ENCODE data around the gene CADM1. TPM values are rescaled to one million over a fixed set of nuclear protein-coding genes. Genes with fewer than 3 reads are reported as not detected.
A peak's percentile ranks its signal among the peaks of the same experiment; 100 is the strongest.

Gene CADM1
- total RNA-seq, 1 donor from 2014 or later = 20.3 TPM

DNA sequence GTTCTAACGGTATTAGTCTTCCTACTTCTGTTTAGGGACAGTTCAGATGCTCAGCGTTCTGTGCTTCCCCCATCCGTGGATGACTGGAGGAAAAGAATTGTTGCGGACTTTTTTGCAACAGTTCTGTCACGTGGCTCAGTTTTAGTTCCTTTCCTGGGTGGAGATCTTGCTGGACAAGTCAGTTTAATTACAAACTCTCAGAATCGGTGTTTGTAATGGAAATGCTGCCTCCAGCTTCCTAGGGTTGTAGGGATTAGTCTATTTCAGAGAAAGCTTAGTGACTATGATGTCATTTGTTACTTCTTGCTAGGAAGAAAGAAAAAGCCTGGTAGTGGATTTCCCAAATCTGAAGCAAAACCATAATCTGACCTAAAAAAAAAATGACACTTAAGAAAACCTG, 320.4 kb downstream of the CADM1 start:
- no peak for DNase-seq (ENCODE audit: low spot score)

- no peak for DNase-seq (ENCODE audit: low spot score)
Observed at GRCh38 chr11:115183136-115183535, 321.1 kb downstream of the CADM1 start.

DNA sequence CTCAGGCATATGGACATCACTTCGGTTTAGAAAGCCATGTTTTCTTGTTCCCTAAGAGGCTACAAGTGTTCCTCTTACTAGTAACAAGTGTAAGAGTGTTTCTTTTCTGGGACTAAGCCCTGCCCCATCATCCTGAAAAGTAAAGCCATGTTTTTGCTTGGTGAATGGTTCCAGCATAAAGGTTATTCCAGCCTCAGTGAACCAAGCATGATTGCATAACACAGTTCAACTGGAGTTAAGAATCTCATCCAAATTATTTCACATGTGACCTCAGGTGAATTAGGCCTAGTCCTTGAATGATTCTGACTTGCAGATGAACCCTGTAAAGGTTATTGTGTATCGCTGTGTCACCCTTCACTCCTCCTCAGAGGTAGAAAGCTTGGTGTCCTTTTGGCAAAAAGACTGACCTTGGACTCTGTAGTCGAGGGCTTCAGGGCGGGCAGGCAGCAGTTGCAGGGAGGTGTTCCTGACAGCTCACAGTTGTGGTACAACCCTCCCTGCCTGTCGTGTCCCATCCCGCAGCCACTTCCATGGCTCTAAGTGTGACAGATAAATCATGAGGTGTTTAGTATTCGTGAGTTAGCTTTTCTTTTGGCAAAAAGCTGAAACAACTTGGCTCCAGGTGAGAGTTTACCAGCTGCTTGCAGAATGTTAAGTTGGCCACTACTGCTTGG, 321.8 kb downstream of the CADM1 start:
- DNase-seq (ENCODE audit: low spot score) = no peak

GRCh38 chr11:115181538-115181937, 322.7 kb downstream of the CADM1 start:
- DNase-seq (ENCODE audit: low spot score) = no peak

GRCh38 chr11:115180272-115180671, 323.9 kb downstream of the CADM1 start:
- DNase-seq (ENCODE audit: low spot score) = no peak

DNA sequence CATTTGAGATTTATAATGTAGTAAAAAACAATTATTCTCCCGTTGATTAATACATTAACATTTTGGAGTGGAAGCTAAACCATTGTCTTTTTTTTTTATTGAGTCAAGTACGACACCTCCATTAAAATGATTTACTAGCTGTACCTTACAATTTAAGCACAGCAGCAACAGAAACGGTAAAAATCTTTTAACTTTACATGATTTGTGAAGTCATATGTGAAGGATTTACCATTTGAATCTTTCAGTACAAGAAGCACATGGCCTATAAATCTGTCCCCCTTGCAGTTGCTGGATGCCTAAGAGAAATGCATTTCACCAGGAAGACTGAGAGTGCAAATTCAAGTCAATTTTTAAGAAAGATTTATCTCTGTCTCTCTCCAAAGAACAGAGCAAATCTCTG, 324.6 kb downstream of the CADM1 start:
- DNase-seq (ENCODE audit: low spot score) = no peak

DNA sequence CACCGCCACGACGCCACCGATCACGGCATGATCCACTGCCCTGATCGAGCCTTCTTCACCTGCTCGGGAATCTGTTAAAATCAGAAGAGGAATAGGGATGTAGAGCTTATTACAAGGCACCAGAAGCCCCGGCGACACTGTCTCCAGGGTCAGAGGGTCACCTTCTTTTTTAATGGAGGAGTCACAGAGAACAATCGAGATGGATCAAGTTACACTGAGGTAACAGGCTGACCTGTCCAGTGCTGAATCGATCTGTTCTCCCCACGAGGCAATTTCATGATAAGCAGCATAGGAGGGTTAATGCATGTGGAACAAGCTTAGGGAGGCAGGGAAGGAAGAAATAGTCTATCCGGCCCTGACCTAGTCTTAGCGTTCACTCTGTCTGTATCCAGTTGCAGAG, 325.5 kb downstream of the CADM1 start:
- no peak for DNase-seq (ENCODE audit: low spot score)

DNA sequence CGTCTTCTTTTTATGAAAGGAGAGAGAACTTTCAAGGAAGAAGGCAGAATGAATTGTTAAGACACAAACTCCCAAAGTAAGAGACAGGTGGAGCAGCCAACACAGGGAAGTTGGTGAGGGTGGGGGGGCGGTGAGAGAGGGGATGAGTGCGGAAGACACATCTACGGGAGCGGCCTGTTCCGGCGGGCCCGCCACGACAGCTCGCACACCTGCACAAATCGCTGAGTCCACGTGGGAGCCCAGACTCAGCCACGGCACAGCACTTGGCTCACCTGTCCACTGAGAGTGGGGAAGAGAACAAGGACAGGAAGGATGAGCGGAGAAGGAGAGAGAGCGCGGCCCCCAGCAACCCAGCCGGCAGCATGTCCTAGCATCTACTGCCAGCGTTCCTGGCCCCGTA, 331.1 kb downstream of the CADM1 start:
- DNase-seq (ENCODE audit: low spot score) = no peak

- peak; percentile 17 for DNase-seq (ENCODE audit: low spot score)
Observed at GRCh38 chr11:115170133-115170815, 333.9 kb downstream of the CADM1 start.

DNA sequence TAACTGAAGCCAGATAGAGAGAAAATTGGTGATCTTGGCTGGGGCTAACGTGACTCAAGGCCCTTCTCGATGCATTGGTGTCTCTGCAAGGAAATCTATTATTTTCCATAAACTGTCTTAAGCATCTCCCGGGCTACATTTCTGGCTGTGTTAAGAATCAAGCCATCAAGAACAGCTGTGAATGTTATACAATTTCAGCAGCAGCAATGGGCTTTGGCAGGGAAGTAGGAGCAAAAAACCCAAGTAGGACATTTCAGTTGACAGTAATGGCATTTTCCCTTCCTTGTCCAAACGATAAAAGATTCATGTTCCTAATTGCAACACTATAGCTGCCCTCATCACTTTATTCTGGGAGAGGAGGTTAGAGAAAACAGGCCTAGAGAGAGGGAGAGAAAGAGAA, 335.0 kb downstream of the CADM1 start:
- no peak for DNase-seq (ENCODE audit: low spot score)

- DNase-seq (ENCODE audit: low spot score) = no peak
Observed at GRCh38 chr11:115168686-115169085, 335.5 kb downstream of the CADM1 start.

GRCh38 chr11:115168229-115168671, 336.0 kb downstream of the CADM1 start:
- DNase-seq (ENCODE audit: low spot score) = no peak

DNA sequence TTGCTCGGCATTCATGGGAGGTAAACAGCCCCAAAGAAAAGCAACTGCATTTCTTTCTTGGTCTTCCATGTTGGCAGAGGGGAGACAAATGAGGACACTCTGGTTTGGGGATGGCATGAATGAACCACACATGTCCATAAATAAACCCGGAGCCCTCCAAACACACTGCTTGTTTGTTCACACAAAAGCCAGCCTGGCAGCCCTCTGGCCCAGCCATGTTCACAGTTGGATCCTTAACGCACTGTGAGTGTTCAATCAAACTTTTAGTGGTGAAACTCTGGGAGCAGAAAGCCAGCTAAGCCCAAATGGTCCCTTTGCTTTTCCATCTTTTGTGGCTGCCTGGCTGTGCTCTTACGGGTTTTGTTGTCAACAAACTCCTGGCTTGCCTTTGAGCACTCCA, 336.8 kb downstream of the CADM1 start:
- DNase-seq (ENCODE audit: low spot score) = no peak

GRCh38 chr11:115166820-115167219, 337.4 kb downstream of the CADM1 start:
- no peak for DNase-seq (ENCODE audit: low spot score)

DNA sequence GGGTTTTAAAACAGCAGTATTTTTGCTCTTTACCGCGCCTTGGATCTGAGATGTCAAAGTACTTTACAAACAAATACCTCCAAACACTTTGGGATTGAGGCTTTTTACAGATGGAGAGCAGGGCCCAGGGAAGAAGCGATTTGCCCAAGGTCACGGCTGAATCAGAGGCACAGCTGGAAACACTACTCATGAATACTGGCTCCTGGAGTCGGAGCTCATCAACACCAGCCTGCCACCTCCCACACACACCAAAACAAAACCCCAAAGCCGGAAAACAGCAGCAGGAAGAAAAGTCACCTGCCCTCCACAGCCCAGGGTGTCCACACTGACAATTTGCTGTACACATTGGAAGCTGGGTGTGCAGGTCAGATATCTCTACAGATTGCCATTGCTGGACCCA, 339.4 kb downstream of the CADM1 start:
- no peak for DNase-seq (ENCODE audit: low spot score)

- DNase-seq (ENCODE audit: low spot score) = no peak
Observed at GRCh38 chr11:115162919-115163318, 341.3 kb downstream of the CADM1 start.

GRCh38 chr11:115161876-115162275, 342.3 kb downstream of the CADM1 start:
- no peak for DNase-seq (ENCODE audit: low spot score)

GRCh38 chr11:115159207-115159606, 345.0 kb downstream of the CADM1 start:
- DNase-seq (ENCODE audit: low spot score) = no peak

- DNase-seq (ENCODE audit: low spot score) = no peak
Observed at GRCh38 chr11:115158053-115158452, 346.2 kb downstream of the CADM1 start.

DNA sequence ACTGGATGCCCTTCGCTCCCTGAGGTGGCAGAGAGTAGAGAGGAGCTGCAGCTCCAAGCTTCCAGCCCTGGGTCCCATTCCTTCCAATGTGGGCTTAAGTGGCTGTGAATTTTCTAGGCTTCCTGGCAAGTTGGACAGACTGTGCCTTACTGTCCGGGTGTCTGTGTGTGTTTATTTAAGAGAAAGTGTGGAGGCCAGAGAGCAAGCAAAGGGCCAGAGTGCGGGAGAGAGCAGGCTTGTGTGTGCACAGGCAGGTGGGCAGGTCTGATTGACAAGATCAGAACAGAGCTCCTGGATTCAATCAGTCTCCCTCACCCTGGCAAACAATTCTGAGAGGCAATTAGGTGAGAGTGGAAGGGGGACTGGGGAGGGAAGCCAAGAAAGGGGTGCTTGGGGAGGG, 347.0 kb downstream of the CADM1 start:
- no peak for DNase-seq (ENCODE audit: low spot score)

DNA sequence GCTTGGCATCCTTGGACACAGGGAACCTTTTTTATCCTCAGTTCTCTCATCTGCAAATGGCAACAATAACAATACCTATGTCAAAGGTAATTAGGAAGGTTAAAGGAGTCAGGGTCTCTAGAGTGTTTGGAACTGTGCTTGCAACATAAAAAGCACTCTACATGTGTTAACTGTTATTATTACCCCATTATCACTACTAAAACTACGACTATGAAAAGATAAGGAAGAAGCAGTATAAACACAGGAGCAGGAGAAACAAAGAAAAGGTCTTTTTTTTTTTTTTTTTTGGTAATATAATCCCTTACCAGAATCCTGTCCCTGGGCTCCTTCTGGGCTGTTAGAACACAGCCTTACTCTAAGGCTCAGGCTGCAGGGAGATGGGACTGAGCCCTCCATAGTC, 348.2 kb downstream of the CADM1 start:
- no peak for DNase-seq (ENCODE audit: low spot score)

GRCh38 chr11:115155320-115155719, 348.9 kb downstream of the CADM1 start:
- DNase-seq (ENCODE audit: low spot score) = no peak

DNA sequence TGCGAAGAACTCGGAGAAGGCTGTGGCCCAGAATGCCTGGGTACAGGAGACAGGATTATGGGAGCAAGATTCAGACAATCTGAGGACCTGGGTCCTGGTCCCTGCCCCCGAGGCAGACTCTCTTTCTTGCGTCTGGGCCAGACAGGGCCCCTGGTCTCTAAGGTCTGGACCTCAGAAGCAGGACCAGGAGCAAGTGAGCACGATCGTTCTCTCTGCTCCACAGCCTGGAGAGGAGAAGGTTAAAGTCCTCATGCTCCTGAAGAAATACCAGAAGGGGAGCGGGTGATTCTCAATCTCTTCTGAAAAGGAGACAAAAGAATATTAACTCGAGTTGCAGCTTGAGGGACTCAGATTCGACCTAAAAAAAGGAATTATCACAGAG, 349.9 kb downstream of the CADM1 start:
- no peak for DNase-seq (ENCODE audit: low spot score)

All from mucosa of gallbladder (tissue), 1 donor.